Caco-2 (cell line): ENCODE results near the gene PRODH2. TPM values are rescaled to one million over a fixed set of nuclear protein-coding genes. Genes with fewer than 3 reads are reported as not detected.

Source experiments
- BruUV-seq: library from RNA; stranded (reverse); fragments of 400-500 nt; replicated peaks from 2 replicates; lab custom pipeline; 2021; lab: Mats Ljungman, UMichigan
- CTCF ChIA-PET: fragments of 300-600 bp; sonication (Branson Sonifier 250); formaldehyde crosslinking; loops from one replicate; lab custom pipeline; 2022; ENCODE audit warnings: antibody characterized with exemption; lab: Charles Lee
- POLR2A ChIA-PET: fragments of 300-600 bp; sonication (Branson Sonifier 250); formaldehyde crosslinking; loops from one replicate; lab custom pipeline; 2022; ENCODE audit warnings: antibody characterized with exemption; lab: Charles Lee
- DNase-seq, 2 experiments: peaks; one replicate each; pipeline versions ENCODE4 v3.0.0 to v3.0.0-alpha.2; 2020 to 2022
- H3K27me3 ChIP-seq: replicated peaks from 2 replicates; pipeline ENCODE4 v1.6.0; 2011; ENCODE audit warnings: low read length; ENCODE audit not compliant: control insufficient read depth, insufficient read depth
- H3K36me3 ChIP-seq: 2 replicates; pipeline ENCODE4 v1.5.1; 2011; ENCODE audit warnings: low read length; ENCODE audit not compliant: control insufficient read depth, insufficient read depth
- H3K4me1 ChIP-seq: fragments of 250-450 bp; sonication (Bioruptor Pico); 2 replicates; pipeline ENCODE4 v1.5.1; 2020; ENCODE audit warnings: mild to moderate bottlenecking
- H3K4me3 ChIP-seq: 2 replicates; pipeline ENCODE4 v1.5.1; 2011; ENCODE audit warnings: low read depth, mild to moderate bottlenecking, control low read depth, low read length
- H3K9me3 ChIP-seq: fragments of 250-450 bp; sonication (Bioruptor Pico); 2 replicates; pipeline ENCODE4 v1.5.1; 2020; ENCODE audit warnings: mild to moderate bottlenecking, moderate library complexity
- H3K27ac Mint-ChIP-seq: one replicate; pipeline ENCODE4 v1.8.0; 2022; ENCODE audit warnings: mixed read lengths; ENCODE audit not compliant: unreplicated experiment
- H3K27me3 Mint-ChIP-seq: one replicate; pipeline ENCODE4 v1.8.0; 2022; ENCODE audit warnings: mixed read lengths; ENCODE audit not compliant: insufficient read depth, unreplicated experiment
- H3K36me3 Mint-ChIP-seq: one replicate; pipeline ENCODE4 v1.8.0; 2022; ENCODE audit warnings: mild to moderate bottlenecking, mixed read lengths; ENCODE audit not compliant: insufficient read depth, unreplicated experiment
- H3K4me1 Mint-ChIP-seq: one replicate; pipeline ENCODE4 v1.8.0; 2022; ENCODE audit warnings: low read depth, mixed read lengths; ENCODE audit not compliant: unreplicated experiment
- H3K4me3 Mint-ChIP-seq: one replicate; pipeline ENCODE4 v1.8.0; 2022; ENCODE audit warnings: mild to moderate bottlenecking, moderate library complexity, mixed read lengths; ENCODE audit not compliant: unreplicated experiment
- H3K9me3 Mint-ChIP-seq: one replicate; pipeline ENCODE4 v1.8.0; 2022; ENCODE audit warnings: mixed read lengths; ENCODE audit not compliant: unreplicated experiment
- intact Hi-C: fragments of 100-400 bp; cut with micrococcal nuclease; formaldehyde crosslinking; loops from one replicate; pipeline ENCODE4 v1.10.0; 2022; ENCODE audit not compliant: unreplicated experiment
- total RNA-seq: library from RNA; stranded (reverse); gene quantifications from 2 replicates; pipeline ENCODE4 v1.2.3, GENCODE V29; 2022
- TF ChIP-seq, protein P1 (sequence below), 2 experiments: fragments of 200-600 bp in 1 of 2; IDR thresholded peaks; 1 replicate in 1 of 2; 2 replicates in 1 of 2; pipeline versions ENCODE4 v1.5.1 to v1.8.0; 2011 to 2022; ENCODE audit warnings: antibody characterized with exemption in 1 of 2, control low read depth in 1 of 2, inconsistent platforms in 1 of 2, low read depth in 1 of 2, low read length in 1 of 2, mild to moderate bottlenecking in 1 of 2, moderate library complexity in 1 of 2; ENCODE audit not compliant: insufficient read depth in 1 of 2, severe bottlenecking in 1 of 2, unreplicated experiment in 1 of 2

Gene PRODH2
- total RNA-seq, 1 experiment from 2014 or later: not detected

DNA sequence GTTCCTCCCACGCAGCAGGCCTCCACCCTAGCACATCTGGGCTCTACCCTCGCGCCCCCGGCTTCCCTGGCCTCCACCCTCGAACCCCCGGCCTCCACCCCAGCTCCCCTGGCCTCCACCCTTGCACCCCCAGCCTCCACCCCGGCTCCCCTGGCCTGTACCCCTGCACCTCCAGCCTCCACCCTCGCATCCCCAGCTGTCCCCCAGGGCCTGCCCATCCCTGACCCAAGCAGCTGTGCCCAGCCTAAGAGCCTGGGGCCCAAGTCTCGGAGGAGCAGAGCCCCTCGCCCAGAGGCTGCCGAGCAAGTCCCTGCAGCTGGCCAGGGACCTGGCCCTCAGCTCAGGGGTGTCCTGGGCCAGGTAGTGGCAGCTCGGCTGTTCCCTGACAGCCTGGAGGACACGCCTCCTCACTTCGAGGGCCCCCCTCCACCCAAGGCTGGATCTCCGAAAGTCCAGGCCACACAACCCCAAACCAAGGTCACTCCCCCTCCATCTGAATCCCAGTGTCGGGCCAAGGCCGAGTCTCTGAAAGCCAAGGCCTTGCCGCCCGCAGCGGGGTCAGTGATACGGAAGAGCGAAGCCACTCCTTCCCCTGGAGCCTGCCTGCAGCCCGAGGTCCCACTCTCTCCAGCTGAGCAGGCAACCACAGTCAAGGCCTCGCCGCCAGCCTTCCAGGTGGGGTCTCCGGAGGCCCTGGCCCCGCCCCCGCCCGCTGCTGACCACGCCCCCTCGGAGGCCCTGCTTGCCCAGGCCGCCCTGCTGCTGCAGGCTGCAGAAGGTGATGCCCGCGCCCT lies 45.2 kb downstream of the PRODH2 start:
- Histone ChIP-seq H3K9me3 (no peaks in the 10 kb centered on the region), H3K36me3 (no peaks in the 10 kb centered on the region; the same call in 1 of the 2 replicates), H3K27me3 (no peaks in the 10 kb centered on the region), H3K4me1 (no peaks in the 10 kb centered on the region), H3K4me3 (no peak overlapping the region)
- H3K27me3 Mint-ChIP-seq: peaks cover 2% of the 10 kb centered on the region
- no peak overlapping the region for H3K27ac Mint-ChIP-seq
- no peak overlapping the region for H3K4me3 Mint-ChIP-seq
- intact Hi-C loops: no loop called here
- ChIA-PET CTCF (no interaction called here), POLR2A (no interaction called here)
- no TSS peak for BruUV-seq
- TF ChIP-seq, protein P1, sequence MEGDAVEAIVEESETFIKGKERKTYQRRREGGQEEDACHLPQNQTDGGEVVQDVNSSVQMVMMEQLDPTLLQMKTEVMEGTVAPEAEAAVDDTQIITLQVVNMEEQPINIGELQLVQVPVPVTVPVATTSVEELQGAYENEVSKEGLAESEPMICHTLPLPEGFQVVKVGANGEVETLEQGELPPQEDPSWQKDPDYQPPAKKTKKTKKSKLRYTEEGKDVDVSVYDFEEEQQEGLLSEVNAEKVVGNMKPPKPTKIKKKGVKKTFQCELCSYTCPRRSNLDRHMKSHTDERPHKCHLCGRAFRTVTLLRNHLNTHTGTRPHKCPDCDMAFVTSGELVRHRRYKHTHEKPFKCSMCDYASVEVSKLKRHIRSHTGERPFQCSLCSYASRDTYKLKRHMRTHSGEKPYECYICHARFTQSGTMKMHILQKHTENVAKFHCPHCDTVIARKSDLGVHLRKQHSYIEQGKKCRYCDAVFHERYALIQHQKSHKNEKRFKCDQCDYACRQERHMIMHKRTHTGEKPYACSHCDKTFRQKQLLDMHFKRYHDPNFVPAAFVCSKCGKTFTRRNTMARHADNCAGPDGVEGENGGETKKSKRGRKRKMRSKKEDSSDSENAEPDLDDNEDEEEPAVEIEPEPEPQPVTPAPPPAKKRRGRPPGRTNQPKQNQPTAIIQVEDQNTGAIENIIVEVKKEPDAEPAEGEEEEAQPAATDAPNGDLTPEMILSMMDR (IDR thresholded peaks at IDR 0.05; ENCODE audit: insufficient read depth in 1 of 2, low read depth in 1 of 2, low read length in 1 of 2, severe bottlenecking in 1 of 2, unreplicated experiment in 1 of 2): no peak
- DNase-seq: peak in 1 of 2 experiments; percentile 37
- H3K4me1 Mint-ChIP-seq: no peaks in the 10 kb centered on the region
- no peaks in the 10 kb centered on the region for H3K9me3 Mint-ChIP-seq
- H3K36me3 Mint-ChIP-seq: no peaks in the 10 kb centered on the region

DNA sequence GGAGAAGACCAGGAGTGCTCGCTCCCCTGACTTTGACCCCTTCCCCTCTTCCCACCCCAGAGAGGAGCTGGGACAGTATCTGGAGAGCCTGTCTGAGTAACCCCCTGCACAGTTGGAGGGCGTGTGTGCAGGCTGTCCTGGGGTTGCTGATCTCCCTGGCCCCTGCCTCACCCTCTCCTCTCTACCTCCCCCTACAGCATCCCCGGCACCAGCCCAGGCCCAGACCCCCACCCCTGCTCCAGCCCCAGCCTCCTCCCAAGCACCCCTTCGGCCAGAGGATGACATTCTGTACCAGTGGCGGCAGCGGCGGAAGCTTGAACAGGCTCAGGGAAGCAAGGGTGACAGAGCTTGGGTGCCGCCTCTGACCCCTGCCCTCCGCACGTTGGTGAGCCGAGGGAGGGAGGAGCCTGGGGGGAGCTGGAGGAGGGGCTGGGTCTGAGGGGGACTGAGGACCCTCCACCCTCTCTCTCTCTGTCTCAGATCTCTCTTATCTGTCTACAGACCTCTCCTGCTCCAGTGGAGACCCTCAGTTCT lies 46.0 kb downstream of the PRODH2 start:
- DNase-seq: no peak
- Mint-ChIP-seq H3K9me3 (no peaks in the 10 kb centered on the region), H3K27ac (no peak overlapping the region), H3K4me3 (no peak overlapping the region), H3K4me1 (no peaks in the 10 kb centered on the region), H3K27me3 (peaks cover 2% of the 10 kb centered on the region), H3K36me3 (peaks cover 8% of the 10 kb centered on the region)
- Histone ChIP-seq H3K9me3 (no peaks in the 10 kb centered on the region), H3K36me3 (no peaks in the 10 kb centered on the region; the same call in none of the 2 replicates), H3K4me3 (no peak overlapping the region), H3K27me3 (no peaks in the 10 kb centered on the region), H3K4me1 (no peaks in the 10 kb centered on the region)
- intact Hi-C loops: no loop called here
- TF ChIP-seq, protein P1 (IDR thresholded peaks at IDR 0.05; ENCODE audit: insufficient read depth in 1 of 2, low read depth in 1 of 2, low read length in 1 of 2, severe bottlenecking in 1 of 2, unreplicated experiment in 1 of 2): no peak
- BruUV-seq: no TSS peak
- ChIA-PET POLR2A (no interaction called here), CTCF (no interaction called here)

DNA sequence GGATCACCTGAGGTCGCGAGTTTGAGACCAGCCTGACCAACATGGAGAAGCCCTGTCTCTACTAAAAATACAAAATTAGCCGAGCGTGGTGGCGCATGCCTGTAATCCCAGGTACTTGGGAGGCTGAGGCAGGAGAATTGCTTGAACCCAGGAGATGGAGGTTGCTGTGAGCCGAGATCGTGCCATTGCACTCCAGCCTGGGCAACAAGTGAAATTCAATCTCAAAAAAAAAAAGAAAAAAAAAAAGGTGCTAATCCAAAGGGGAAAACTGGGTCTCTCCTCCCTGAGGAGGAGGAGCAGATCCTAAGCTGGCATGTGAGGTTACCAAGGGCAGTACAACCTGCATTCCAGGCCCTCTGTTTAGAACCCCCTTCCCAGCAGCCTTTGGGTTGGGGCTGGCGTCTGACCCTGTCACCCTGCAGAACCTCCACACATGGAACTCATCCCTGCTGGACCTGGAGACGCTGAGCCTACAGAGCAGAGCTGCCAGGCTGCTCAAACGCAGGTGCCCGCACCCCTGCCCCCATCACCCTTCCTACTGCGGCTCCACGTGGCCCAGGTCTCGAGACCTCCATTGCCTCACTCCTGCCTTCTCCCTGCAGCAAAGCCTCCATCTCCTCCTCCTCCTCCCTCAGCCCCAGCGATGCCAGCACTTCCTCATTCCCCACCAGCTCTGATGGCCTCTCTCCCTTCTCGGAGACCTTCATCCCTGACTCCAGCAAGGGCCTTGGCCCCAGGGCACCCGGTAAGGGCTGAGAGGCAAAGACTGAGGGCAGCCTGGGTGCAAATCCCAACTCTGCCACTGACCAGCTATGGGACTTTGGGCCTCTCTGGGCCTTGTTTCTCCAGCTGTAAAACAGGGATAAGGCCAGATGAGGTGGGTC lies 48.0 kb downstream of the PRODH2 start:
- CTCF ChIA-PET: no interaction called here
- Mint-ChIP-seq H3K9me3 (no peaks in the 10 kb centered on the region), H3K36me3 (peaks cover 11% of the 10 kb centered on the region), H3K27me3 (no peaks in the 10 kb centered on the region), H3K27ac (no peak overlapping the region), H3K4me1 (no peaks in the 10 kb centered on the region), H3K4me3 (no peak overlapping the region)
- POLR2A ChIA-PET: no interaction called here
- Histone ChIP-seq H3K4me3 (no peak overlapping the region), H3K27me3 (no peaks in the 10 kb centered on the region), H3K4me1 (no peaks in the 10 kb centered on the region), H3K36me3 (no peaks in the 10 kb centered on the region; the same call in none of the 2 replicates), H3K9me3 (no peaks in the 10 kb centered on the region)
- DNase-seq: no peak
- BruUV-seq: no TSS peak
- intact Hi-C loops: no loop called here
- TF ChIP-seq, protein P1 (IDR thresholded peaks at IDR 0.05; ENCODE audit: insufficient read depth in 1 of 2, low read depth in 1 of 2, low read length in 1 of 2, severe bottlenecking in 1 of 2, unreplicated experiment in 1 of 2): no peak
